GM19025 (cell line): Measurements from ENCODE around the gene CYP2A7.
"Not testable (repeated sequence)": the region's sequence is repeated elsewhere in the genome, so short reads cannot be mapped to it uniquely, and the experiment has no call there.

ENCODE experiments used
- ATAC-seq: cut with Tn5 transposase; IDR thresholded peaks from one replicate; pipeline ENCODE4 v1.9.1; 2021; ENCODE audit warnings: mild to moderate bottlenecking, low read depth, moderate library complexity; ENCODE audit not compliant: unreplicated experiment

CYP2A7 gene, protein sequence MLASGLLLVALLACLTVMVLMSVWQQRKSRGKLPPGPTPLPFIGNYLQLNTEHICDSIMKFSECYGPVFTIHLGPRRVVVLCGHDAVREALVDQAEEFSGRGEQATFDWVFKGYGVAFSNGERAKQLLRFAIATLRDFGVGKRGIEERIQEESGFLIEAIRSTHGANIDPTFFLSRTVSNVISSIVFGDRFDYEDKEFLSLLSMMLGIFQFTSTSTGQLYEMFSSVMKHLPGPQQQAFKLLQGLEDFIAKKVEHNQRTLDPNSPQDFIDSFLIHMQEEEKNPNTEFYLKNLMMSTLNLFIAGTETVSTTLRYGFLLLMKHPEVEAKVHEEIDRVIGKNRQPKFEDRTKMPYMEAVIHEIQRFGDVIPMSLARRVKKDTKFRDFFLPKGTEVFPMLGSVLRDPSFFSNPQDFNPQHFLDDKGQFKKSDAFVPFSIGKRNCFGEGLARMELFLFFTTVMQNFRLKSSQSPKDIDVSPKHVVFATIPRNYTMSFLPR

DNA sequence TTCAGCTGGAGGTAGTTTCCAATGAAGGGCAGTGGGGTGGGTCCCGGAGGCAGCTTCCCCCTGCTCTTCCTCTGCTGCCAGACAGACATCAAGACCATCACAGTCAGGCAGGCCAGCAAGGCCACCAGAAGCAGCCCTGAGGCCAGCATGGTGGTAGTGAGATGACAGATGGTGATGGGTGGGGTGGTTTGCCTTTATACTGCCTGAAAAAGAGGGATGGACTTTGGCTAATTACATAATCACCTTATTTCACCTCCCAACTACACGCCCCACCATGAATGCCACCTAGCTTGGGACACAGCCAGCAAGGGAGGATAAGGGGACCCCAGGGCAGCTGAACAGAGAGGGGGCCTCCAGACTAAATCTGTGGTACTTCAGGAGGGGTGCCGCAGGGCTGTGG lies at the start of gene CYP2A7:
CYP2A7 (minus strand) TSS at position 170 of the 400 bp plus-strand sequence; CDS start at position 149, 21 bp downstream.
- ATAC-seq, result not testable (repeated sequence)

DNA sequence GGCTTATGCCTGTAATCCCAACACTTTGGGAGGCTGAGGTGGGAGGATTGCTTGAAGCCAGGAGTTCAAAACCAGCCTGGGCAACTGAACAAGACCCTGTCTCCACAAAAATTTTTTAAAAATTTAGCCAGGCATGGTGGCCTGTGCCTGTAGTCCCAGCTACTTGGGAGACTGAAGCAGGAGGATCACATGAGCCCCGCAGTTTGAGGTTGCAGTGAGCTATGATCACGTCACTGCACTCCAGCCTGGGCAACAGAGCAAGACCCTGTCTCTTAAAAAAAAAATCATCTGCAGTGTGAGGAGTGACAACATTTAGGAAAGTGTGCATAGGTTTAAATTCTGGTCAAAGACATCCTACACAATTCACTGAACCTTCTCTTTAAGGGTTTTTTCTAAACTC lies 48.8 kb upstream of the CYP2A7 start:
- not testable (repeated sequence) for ATAC-seq

DNA sequence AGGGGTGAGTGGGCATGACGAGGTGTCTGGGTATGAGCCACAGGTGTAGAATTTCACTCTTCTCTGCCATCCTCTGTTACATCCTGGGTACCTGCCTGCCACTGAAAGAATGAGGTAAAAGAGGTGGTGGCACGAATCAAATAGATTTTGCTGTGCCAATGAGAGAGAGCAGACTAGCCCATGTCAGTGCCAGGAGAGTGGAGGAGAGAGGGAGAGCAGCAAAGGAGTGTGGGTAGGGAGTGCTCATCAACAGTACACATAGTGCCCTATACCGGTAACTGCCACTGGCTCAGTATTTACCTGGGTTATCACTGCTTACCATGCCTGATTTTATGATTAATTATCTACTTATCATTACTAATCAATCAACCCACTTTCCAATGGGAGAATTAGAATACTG lies 47.9 kb upstream of the CYP2A7 start:
- not testable (repeated sequence) for ATAC-seq

DNA sequence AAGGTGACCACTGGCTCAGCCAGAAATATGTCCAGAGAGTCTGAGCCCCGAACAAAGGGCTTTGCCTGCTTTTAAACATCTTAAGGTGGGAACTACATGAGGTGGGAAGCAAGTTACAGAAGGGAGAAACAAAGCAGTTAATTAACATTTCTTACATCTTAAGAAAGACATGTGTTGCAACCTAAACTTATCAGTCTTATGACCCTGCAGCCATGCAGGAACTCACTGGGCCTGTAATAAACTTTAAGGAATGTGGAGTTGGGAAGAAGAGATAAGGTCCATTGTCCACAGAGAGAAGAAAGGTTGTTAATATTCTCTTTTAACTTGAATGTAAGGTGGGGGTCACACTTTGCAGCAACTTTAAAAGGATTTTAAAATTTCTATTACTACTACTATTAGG lies 46.8 kb upstream of the CYP2A7 start:
- no peak for ATAC-seq

DNA sequence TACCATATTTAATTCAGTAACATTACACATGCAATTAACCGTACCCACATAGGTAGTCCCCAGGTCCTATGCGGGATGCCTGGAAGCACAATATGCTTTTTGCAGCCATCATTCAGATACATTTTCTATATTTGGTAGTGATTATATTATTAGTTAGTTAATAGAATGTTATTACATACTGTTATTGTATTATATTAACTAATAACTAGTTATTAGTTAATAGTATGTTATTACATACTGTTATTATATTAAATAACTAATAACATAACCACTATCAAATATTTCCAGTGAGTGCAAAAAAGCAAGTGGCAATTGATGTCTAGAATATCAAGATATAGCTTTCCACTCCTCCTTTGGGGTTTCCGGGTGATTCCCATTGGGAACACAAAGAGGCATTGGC lies 45.5 kb upstream of the CYP2A7 start:
- ATAC-seq, result no peak

DNA sequence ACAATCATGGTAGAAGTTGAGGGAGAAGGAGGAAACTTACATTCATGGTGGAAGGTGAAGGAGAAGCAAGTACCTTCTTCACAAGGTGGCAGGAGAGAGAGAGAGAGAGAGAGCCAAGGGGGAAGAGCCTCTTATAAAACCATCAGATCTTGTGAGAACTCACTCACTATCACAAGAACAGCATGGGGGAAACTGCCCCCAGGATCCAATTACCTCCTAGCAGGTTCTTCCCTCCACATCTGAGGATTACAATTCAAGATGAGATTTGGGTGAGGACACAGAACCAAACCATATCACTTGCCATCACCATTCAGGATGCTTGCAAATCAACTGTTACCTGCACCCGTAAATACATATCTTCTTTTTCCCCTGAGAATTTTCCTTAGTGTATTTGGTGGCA lies 44.2 kb upstream of the CYP2A7 start:
- ATAC-seq, result not testable (repeated sequence)

DNA sequence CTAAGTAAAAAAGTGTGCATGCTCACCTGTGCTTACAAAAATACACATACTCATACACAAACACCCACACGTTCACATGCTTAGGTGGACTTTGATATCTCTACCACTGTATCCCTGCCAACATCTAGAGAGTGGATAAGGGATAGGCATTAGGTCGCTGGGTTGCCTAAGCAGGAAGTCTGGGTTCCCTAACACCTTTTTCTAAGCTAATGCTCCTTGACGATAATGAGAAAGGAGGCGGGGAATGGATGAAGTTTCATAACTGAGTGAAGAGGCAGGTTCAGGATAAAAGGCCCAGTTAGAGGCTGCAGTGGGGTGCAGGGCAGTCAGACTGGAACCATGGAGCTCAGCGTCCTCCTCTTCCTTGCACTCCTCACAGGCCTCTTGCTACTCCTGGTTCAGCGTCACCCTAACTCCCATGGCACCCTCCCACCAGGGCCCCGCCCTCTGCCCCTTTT lies 41.9 kb upstream of the CYP2A7 start:
- ATAC-seq, result no peak

DNA sequence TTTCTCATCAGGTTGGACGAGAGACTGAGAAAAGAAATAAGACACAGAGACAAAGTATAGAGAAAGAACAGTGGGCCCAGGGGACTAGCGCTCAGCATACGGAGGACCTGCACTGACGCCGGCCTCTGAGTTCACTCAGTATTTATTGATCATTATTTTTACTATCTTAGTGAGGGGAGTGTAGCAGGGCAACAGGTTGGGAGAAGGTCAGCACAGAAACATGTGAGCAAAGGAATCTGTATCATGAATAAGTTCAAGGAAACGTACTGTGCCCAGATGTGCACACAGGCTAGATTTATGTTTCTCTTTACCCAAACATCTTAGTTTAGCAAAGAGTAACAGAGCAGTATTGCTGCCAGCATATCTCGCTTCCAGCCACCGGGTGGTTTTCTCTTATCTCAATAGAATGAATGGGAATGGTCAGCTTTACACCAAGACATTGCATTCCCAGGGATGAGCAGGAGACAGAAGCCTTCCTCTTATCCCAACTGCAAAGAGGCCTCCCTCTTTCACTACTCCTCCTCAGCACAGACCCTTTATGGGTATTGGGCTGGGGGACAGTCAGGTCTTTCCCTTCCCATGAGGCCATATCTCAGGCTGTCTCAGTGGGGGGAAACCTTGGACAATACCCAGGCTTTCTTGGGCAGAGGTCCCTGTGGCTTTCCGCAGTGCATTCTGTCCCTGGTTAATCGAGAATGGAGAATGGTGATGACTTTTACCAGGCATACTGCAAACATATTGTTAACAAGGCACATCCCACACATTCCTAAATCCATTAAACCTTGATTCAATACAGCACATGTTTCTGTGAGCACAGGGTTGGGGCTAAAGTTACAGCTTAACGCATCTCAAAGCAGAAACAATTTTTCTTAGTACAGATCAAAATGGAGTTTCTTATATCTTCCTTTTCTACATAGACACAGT lies 40.5 kb upstream of the CYP2A7 start:
- ATAC-seq, result not testable (repeated sequence)

DNA sequence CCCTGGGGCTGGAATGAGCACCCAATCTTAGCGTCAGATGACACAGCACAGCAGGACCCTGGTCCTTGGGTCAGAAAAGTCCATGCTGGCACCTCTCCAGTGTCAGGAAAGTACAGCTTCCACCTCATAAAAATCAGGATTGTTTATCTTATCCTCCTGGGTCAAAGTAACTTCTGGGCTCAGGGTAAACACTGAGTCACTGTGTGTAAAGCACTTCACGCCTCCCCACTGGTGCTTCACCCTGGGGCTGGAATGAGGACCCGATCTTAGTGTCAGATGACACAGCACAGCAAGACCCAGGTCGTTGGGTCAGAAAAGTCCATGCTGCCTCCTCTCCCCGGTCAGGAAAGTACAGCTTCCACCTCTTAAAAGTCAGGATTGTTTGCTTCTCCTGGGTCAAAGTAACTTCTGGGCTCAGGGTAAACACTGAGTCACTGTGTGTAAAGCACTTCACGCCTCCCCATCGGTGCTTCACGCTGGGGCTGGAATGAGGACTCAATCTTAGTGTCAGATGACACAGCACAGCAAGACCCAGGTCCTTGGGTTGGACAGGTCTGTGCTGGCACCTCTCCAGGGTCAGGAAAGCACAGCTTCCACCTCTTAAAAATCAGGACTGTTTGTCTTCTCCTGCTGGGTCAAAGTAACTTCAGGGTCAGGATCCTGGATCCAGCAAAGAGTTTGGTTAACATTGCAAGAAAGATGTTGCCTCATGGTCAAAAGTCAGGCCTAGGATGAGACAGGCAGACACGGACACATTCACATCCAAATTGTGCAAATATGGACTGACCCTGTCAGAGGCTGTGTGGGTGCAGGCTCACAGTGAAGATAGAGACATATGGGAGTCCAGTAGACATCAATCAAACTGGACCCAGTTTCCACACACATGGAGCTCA lies 39.2 kb upstream of the CYP2A7 start:
- no peak for ATAC-seq

DNA sequence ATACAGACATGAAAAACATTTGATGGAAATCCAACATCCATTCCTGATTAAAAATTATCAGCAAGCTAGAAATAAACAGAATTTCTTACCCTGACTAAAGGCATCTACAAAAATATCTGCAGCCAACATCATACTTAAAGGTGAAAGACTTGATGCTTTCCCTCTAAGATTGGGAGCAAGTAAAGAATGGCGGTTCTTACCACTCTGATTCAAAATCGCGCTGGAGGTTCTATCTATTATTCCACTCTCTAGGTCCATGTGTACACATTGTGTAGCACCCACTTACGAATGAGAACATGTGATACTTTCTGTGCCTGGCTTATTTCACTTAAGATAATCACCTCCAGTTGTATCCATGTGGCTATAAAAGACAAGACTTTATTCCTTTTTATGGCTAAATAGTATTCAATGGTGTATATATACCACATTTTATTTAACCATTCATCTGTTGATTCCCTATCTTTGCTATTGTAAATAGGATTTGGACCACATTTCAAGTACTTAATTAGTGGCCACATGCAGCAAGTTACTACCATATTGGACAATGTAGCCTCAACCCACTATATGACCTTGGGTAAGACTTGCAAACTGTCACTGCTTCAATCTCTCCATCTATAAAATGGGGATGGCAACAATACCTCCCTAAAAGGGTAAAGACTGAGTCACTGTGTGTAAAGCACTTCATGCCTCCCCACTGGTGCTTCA lies 38.4 kb upstream of the CYP2A7 start:
- no peak for ATAC-seq

DNA sequence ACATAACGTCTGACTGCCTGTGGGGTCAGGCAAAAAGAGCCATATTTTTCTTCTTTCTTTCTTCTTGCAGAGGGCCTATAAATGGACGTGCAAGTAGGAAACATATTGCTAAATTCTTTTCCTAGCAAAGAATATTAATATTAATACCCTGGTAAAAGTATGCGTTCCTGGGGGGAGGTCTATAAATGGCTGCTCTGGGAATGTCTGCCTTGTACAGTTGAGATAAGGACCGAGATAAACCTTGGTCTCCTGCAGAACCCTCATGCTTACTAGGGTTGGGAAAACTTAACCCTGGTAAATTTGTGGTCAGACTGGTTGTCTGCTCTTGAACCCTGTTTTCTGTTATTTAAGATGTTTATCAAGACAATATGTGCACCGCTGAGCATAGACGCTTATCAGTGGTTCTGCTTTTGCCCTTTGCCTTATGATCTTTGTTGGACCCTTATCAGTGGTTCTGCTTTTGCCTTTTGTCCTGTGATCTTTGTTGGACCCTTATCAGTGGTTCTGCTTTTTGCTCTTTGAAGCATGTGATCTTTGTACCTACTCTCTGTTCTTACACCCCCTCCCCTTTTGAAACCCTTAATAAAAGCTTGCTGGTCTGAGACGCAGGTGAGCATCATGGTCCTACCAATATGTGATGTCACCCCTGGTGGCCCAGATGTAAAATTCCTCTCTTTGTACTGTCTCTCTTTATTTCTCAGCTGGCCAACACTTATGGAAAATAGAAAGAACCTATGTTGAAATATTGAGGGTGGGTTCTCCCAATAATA lies 37.7 kb upstream of the CYP2A7 start:
- not testable (repeated sequence) for ATAC-seq

DNA sequence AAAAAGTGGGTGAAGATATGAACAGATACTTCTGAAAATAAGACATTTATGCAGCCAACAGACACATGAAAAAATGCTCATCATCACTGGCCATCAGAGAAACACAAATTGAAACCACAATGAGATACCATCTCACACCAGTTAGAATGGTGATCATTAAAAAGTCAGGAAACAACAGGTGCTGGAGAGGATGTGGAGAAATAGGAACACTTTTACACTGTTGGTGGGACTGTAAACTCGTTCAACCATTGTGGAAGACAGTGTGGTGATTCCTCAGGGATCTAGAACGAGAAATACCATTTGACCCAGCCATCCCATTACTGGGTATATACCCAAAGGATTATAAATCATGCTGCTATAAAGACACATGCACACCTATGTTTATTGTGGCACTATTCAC lies 36.3 kb upstream of the CYP2A7 start:
- not testable (repeated sequence) for ATAC-seq

DNA sequence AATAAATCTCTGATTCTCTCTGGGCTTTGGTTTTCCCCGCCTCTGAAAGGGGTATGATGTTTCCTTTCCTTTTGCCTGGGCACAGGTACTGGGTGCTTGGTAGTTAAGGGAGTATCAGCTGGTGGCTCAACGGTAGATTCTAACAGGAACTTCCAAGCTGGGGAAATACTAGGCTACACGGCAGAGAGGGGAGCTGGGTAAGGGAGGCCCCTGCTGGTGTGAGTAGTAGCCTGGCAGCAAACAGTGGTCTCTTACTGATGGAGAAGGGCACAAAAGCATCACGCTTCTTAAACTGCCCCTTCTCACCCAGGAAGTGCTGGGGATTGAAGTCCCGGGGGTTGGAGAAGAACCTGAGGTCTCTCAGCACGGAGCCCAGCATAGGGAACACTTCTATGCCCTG lies 26.9 kb upstream of the CYP2A7 start:
- ATAC-seq, result no peak

DNA sequence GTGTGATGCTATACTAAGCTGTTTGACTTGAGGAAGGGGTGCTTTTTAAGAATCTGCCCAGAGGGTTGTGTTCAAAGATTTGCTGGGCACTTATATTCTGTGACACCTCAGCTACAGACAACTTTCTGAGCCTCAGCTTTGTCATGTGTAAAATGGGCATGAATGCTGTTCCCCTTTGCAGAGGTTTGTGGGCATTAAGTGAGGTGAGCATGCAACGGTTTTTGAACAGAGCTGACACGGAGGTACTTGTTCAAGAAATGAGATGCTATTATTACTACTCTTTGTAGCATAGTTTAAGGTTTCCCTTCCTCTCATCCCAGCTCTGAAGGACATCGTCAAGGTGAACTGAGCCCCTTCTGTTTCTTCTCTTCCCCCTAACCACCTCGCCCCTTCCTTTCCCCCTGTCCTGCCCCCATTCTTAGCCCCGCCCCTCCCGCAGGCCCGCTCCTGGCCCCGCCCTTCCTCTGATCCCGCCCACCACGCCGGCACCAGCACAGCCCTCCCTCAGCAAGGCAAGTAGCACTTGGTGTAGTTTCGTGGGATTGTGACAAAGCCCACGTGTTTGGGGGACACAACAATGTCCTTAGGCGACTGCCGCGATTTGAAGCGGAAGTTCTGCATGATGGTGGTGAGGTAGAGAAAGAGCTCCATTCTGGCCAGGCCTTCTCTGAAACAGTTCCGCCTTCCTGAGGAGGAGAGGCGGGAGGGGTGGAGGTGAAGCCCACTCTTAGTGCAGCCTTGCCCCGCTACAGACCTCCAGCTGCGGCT lies 26.1 kb upstream of the CYP2A7 start:
- no peak for ATAC-seq

DNA sequence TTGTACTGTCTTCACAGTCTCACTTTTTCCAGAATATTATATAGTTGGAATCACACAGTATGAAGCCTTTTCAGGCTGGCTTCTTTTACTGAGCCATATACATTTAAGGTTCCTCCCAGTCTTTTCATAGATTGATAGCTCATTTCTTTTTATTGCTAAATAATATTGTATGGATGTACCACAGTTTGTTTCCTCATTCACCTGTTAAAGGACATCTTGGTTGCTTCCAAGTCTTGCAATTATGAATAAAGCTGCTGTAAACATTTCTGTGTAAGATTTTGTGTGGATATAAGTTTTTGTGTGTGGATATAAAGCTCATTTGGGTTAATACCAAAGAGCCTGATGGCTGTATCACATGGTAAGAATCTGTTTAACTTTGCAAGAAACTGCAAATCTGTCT lies 24.5 kb upstream of the CYP2A7 start:
- no peak for ATAC-seq

DNA sequence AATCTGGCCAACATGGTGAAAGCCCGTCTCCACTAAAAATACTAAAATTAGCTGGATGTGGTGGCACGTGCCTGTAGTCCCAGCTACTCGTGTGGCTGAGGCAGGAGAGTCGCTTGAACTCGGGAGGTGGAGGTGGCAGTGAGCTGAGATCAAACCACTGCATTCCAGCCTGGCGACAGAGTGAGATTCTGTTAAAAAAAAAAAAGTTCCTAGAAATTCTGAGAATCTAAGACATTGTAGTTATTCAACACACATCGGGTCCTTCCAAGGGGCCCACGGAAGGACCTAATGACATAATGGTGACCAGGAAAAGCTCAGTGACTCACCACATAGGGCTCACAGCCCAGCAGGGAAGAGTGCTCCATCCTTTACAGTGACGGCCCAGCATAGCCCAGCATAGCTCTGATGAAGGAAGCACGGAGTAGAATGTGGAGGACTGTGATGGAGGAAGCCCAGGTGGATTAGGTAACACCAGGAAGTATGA lies 22.7 kb upstream of the CYP2A7 start:
- ATAC-seq, result not testable (repeated sequence)

DNA sequence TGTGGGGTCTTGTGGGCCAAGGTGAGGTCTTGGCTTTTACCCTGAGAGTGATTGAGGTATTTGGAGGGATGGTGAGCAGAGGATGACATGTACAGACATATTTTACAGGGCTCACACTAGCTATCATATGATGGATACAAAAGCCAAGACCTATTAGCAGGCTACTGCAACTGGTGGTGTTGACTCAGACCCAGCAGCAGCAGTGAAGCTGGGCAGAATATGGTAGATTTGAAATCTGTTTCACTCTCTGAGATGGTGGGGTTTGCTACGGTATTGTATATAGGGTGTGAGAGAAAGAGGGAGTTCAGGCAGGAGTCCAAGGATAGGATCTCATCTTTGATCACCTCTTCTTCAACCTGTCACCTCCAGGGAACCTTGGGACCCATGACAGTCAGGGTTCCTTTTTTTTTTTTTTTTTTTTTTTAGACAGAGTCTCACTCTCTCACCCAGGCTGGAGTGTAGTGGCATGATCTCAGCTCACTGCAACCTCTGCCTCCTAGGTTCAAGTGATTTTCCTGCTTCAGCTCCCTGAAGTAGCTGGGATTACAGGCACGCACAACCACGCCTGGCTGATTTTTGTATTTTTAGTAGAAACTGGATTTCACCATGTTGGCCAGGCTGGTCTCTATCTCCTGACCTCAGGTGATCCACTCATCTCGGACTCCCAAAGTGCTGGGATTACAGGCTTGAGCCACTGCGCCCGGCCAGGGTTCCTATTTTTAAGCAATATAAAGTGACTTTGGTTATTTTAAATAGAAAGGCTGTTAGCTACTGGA lies 20.1 kb upstream of the CYP2A7 start:
- ATAC-seq, result not testable (repeated sequence)
